Hematopoietic multipotent progenitor cell treated with erythropoietin and hydrocortisone succinate and interleukin-3 and kit ligand, for 4 days (in vitro differentiated cells): ENCODE results near the gene LOX.
A peak's percentile ranks its signal among the peaks of the same experiment; 100 is the strongest.

ENCODE experiments used
- DNase-seq: peaks from one replicate; pipeline ENCODE4 v3.0.0-alpha.2; 2015

The LOX gene

GRCh38 chr5:122078116-122079110, at the start of gene LOX:
Gene LOX (minus strand): TSS chr5:122078259. CDS start chr5:122077985, 274 bp downstream.
- peak; percentile 78 for DNase-seq

GRCh38 chr5:122126756-122127321, 48.8 kb upstream of the LOX start:
- DNase-seq = no peak

- peak; percentile 92 for DNase-seq
These were observed 48.2 kb upstream of the LOX start for GRCh38 chr5:122126177-122126755.

GRCh38 chr5:122124766-122125165, 46.7 kb upstream of the LOX start:
- DNase-seq = no peak

GRCh38 chr5:122121479-122122465, 43.7 kb upstream of the LOX start:
- no peak for DNase-seq

GRCh38 chr5:122120957-122121356, 42.9 kb upstream of the LOX start:
- peak; percentile 35 for DNase-seq

GRCh38 chr5:122120493-122120892, 42.4 kb upstream of the LOX start:
- no peak for DNase-seq

GRCh38 chr5:122119205-122119604, 41.1 kb upstream of the LOX start:
- DNase-seq = no peak

GRCh38 chr5:122118356-122118948, 40.4 kb upstream of the LOX start:
- DNase-seq = no peak

GRCh38 chr5:122114501-122114900, 36.4 kb upstream of the LOX start:
- no peak for DNase-seq

- peak; percentile 97 for DNase-seq
These were observed 34.9 kb upstream of the LOX start for GRCh38 chr5:122112733-122113558.

GRCh38 chr5:122112063-122112462, 34.0 kb upstream of the LOX start:
- peak; percentile 25 for DNase-seq

GRCh38 chr5:122111460-122111859, 33.4 kb upstream of the LOX start:
- DNase-seq = no peak

- DNase-seq = no peak
These were observed 32.9 kb upstream of the LOX start for GRCh38 chr5:122110987-122111386.

- no peak for DNase-seq
These were observed 29.0 kb upstream of the LOX start for GRCh38 chr5:122107016-122107415.

GRCh38 chr5:122105909-122106308, 27.9 kb upstream of the LOX start:
- no peak for DNase-seq

GRCh38 chr5:122102825-122103224, 24.8 kb upstream of the LOX start:
- no peak for DNase-seq

- peak; percentile 87 for DNase-seq
These were observed 23.7 kb upstream of the LOX start for GRCh38 chr5:122101636-122102285.

- DNase-seq = peak; percentile 20
These were observed 21.2 kb upstream of the LOX start for GRCh38 chr5:122099060-122099790.

- no peak for DNase-seq
These were observed 19.3 kb upstream of the LOX start for GRCh38 chr5:122097391-122097790.
